HCT116 (cell line): Measurements from ENCODE around the gene SPATA16. TPM values are rescaled to one million over a fixed set of nuclear protein-coding genes. Genes with fewer than 3 reads are reported as not detected.

Source experiments
- ATAC-seq: fragments of 200-7000 bp; cut with Tn5 transposase; 2 replicates; pipeline ENCODE4 v1.9.1; 2020; ENCODE audit warnings: mild to moderate bottlenecking, moderate library complexity
- BruUV-seq: library from RNA; stranded (reverse); fragments of 400-500 nt; replicated peaks from 2 replicates; lab custom pipeline; 2021; lab: Mats Ljungman, UMichigan
- CTCF ChIA-PET: fragments of 300-600 bp; sonication (Branson Sonifier 250); formaldehyde crosslinking; loops from one replicate; lab custom pipeline; 2021; ENCODE audit warnings: antibody characterized with exemption; lab: Charles Lee
- POLR2A ChIA-PET: fragments of 300-600, 350-600 bp; sonication (Branson Sonifier 250); formaldehyde crosslinking; loops from one replicate; lab custom pipeline; 2021; ENCODE audit warnings: antibody characterized with exemption; lab: Charles Lee
- RAD21 ChIA-PET, 2 experiments: fragments of 300-600 bp; sonication (Branson Sonifier 250); formaldehyde crosslinking; loops; one replicate each; lab custom pipeline; 2023; ENCODE audit warnings: low total read pairs in 2 of 2; ENCODE audit not compliant: uncharacterized antibody in 2 of 2, unreplicated experiment in 2 of 2, low non-redundant PET in 1 of 2; lab: Charles Lee
- DNase-seq: peaks from one replicate; pipeline ENCODE4 v3.0.0-alpha.2; 2010; ENCODE audit warnings: low read depth, low spot score
- H2AFZ ChIP-seq: fragments of 200-600 bp; shearing (Covaris generic), sonication (generic); 2 replicates; pipeline ENCODE4 v1.6.1; 2017; ENCODE audit warnings: low read depth, mixed run types, mixed read lengths, antibody characterized with exemption, low read length; ENCODE audit not compliant: poor library complexity, severe bottlenecking
- H3K27ac ChIP-seq: 2 replicates; pipeline ENCODE4 v1.5.1; 2012; ENCODE audit warnings: low read depth, low read length
- H3K27me3 ChIP-seq: fragments of 200-600 bp; sonication (generic); 2 replicates; pipeline ENCODE4 v1.6.1; 2016; ENCODE audit warnings: mixed run types, low read length, mixed read lengths; ENCODE audit not compliant: insufficient read depth
- H3K36me3 ChIP-seq, 2 experiments: fragments of 200-500 bp in 1 of 2; fragments of 200-600 bp in 1 of 2; sonication (Bioruptor generic) in 1 of 2; sonication (generic) in 1 of 2; 2 replicates each; pipeline versions ENCODE4 v1.5.1 to v1.6.1; 2014 to 2016; ENCODE audit warnings: low read length in 2 of 2, inconsistent platforms in 1 of 2, mixed read lengths in 1 of 2, mixed run types in 1 of 2; ENCODE audit not compliant: insufficient read depth in 2 of 2, control insufficient read depth in 1 of 2
- H3K4me1 ChIP-seq, 2 experiments: fragments of 200-600 bp in 1 of 2; sonication (generic) in 1 of 2; 2 replicates each; pipeline versions ENCODE4 v1.5.1 to v1.6.1; 2012 to 2017; ENCODE audit warnings: low read length in 2 of 2, inconsistent platforms in 1 of 2, mild to moderate bottlenecking in 1 of 2, mixed read lengths in 1 of 2, mixed run types in 1 of 2, moderate library complexity in 1 of 2; ENCODE audit not compliant: insufficient read depth in 2 of 2, control insufficient read depth in 1 of 2
- H3K4me2 ChIP-seq: fragments of 200-600 bp; sonication (generic); 2 replicates; pipeline ENCODE4 v1.6.1; 2017; ENCODE audit warnings: mixed run types, low read length, mixed read lengths
- H3K4me3 ChIP-seq, 2 experiments: fragments of 200-600 bp in 1 of 2; sonication (generic) in 1 of 2; replicated peaks in 1 of 2; 2 replicates each; pipeline ENCODE4 v1.5.1; 2011 to 2016; ENCODE audit warnings: low read length in 2 of 2, control low read depth in 1 of 2, low read depth in 1 of 2, mild to moderate bottlenecking in 1 of 2, mixed read lengths in 1 of 2, mixed run types in 1 of 2
- H3K79me2 ChIP-seq: fragments of 200-600 bp; sonication (generic); 2 replicates; pipeline ENCODE4 v1.6.1; 2017; ENCODE audit warnings: mild to moderate bottlenecking, mixed run types, low read length, moderate library complexity, mixed read lengths; ENCODE audit not compliant: insufficient read depth
- H3K9ac ChIP-seq: fragments of 200-600 bp; sonication (generic); 2 replicates; pipeline ENCODE4 v1.6.1; 2016; ENCODE audit warnings: low read length, mixed read lengths
- H3K9me2 ChIP-seq: fragments of 200-600 bp; sonication (generic), shearing (Covaris generic); 2 replicates; pipeline ENCODE4 v1.6.1; 2017; ENCODE audit warnings: mixed run types, mild to moderate bottlenecking, moderate library complexity; ENCODE audit not compliant: insufficient read depth
- H3K9me3 ChIP-seq, 2 experiments: fragments of 200-500 bp in 1 of 2; fragments of 200-600 bp in 1 of 2; sonication (Bioruptor generic) in 1 of 2; sonication (generic) in 1 of 2; 2 replicates each; pipeline ENCODE4 v1.6.1; 2014 to 2017; ENCODE audit warnings: low read length in 2 of 2, mixed read lengths in 2 of 2, inconsistent platforms in 1 of 2, low read depth in 1 of 2, mild to moderate bottlenecking in 1 of 2, mixed run types in 1 of 2, moderate library complexity in 1 of 2; ENCODE audit not compliant: control insufficient read depth in 1 of 2, insufficient read depth in 1 of 2
- H4K20me1 ChIP-seq: fragments of 200-600 bp; sonication (generic), shearing (Covaris generic); 2 replicates; pipeline ENCODE4 v1.6.1; 2017; ENCODE audit warnings: mixed run types, mild to moderate bottlenecking, moderate library complexity; ENCODE audit not compliant: insufficient read depth
- CBX3 ChIP-seq: IDR thresholded peaks from 2 replicates; pipeline ENCODE4 v1.6.1; 2012; ENCODE audit warnings: low read depth
- CEBPB ChIP-seq: IDR thresholded peaks from 2 replicates; pipeline ENCODE4 v1.6.1; 2012; ENCODE audit warnings: low read depth
- ELF1 ChIP-seq: IDR thresholded peaks from 2 replicates; pipeline ENCODE4 v1.6.1; 2012; ENCODE audit warnings: low read depth, borderline replicate concordance
- EZH2 ChIP-seq: fragments of 200-600 bp; sonication (generic); IDR thresholded peaks from 2 replicates; pipeline ENCODE4 v1.6.1; 2017; ENCODE audit warnings: antibody characterized with exemption, mixed run types
- EZH2phosphoT487 ChIP-seq: fragments of 200-600 bp; IDR thresholded peaks from 2 replicates; pipeline ENCODE4 v1.6.1; 2018; ENCODE audit warnings: antibody characterized with exemption, borderline replicate concordance
- JUND ChIP-seq: IDR thresholded peaks from 2 replicates; pipeline ENCODE4 v1.6.1; 2012
- POLR2A ChIP-seq: IDR thresholded peaks from 2 replicates; pipeline ENCODE4 v1.7.0; 2011; ENCODE audit warnings: borderline replicate concordance; ENCODE audit not compliant: insufficient read depth, insufficient read length; ENCODE audit errors: extremely low read depth
- RAD21 ChIP-seq: IDR thresholded peaks from 2 replicates; pipeline ENCODE4 v1.6.1; 2012; ENCODE audit warnings: low read depth, mild to moderate bottlenecking
- SIN3A ChIP-seq: IDR thresholded peaks from 2 replicates; pipeline ENCODE4 v1.6.1; 2012; ENCODE audit warnings: low read depth
- SP1 ChIP-seq: IDR thresholded peaks from 2 replicates; pipeline ENCODE4 v1.6.1; 2012; ENCODE audit warnings: low read depth
- SRF ChIP-seq: IDR thresholded peaks from 2 replicates; pipeline ENCODE4 v1.6.1; 2012; ENCODE audit warnings: low read depth
- YY1 ChIP-seq: IDR thresholded peaks from 2 replicates; pipeline ENCODE4 v1.6.1; 2011; ENCODE audit warnings: low read length, low read depth, moderate library complexity, mild to moderate bottlenecking; ENCODE audit not compliant: insufficient replicate concordance; ENCODE audit errors: extremely low read depth
- ZFX ChIP-seq: fragments of 450-650 bp; IDR thresholded peaks from 2 replicates; pipeline ENCODE4 v1.6.1; 2017
- ZNF274 ChIP-seq: fragments of 200-500 bp; sonication (Bioruptor generic); IDR thresholded peaks from 2 replicates; pipeline ENCODE4 v1.6.1; 2014; ENCODE audit warnings: mild to moderate bottlenecking, low read depth, low read length, inconsistent platforms
- intact Hi-C: fragments of 100-400 bp; cut with micrococcal nuclease; formaldehyde crosslinking; loops from 2 replicates; pipeline ENCODE4 v1.10.0; 2022
- total RNA-seq: library from RNA; stranded (reverse); gene quantifications from one replicate; pipeline ENCODE4 v1.2.1, GENCODE V29; 2021; ENCODE audit not compliant: unreplicated experiment
- TF ChIP-seq, protein P1 (sequence below): IDR thresholded peaks from 2 replicates; pipeline ENCODE4 v1.6.1; 2011; ENCODE audit warnings: mild to moderate bottlenecking, low read length, moderate library complexity; ENCODE audit not compliant: insufficient replicate concordance; ENCODE audit errors: extremely low read depth
- TF ChIP-seq, protein P2 (sequence below): IDR thresholded peaks from 2 replicates; pipeline ENCODE4 v1.6.1; 2012
- TF ChIP-seq, protein P3 (sequence below): IDR thresholded peaks from 2 replicates; pipeline ENCODE4 v1.6.1; 2012; ENCODE audit warnings: low read depth
- TF ChIP-seq, protein P4 (sequence below), 3 experiments: fragments of 200-600 bp in 1 of 3; sonication (generic) in 1 of 3; IDR thresholded peaks in 2 of 3; conservative IDR thresholded peaks in 1 of 3; 2 replicates each; pipeline ENCODE4 v1.5.1; 2012 to 2017; ENCODE audit warnings: low read depth in 2 of 3, low read length in 2 of 3, antibody characterized with exemption in 1 of 3, borderline replicate concordance in 1 of 3, control low read depth in 1 of 3, mild to moderate bottlenecking in 1 of 3, mixed read lengths in 1 of 3, mixed run types in 1 of 3, moderate library complexity in 1 of 3; ENCODE audit not compliant: insufficient read depth in 1 of 3

The SPATA16 gene
- total RNA-seq, 1 experiment from 2014 or later = not detected

DNA sequence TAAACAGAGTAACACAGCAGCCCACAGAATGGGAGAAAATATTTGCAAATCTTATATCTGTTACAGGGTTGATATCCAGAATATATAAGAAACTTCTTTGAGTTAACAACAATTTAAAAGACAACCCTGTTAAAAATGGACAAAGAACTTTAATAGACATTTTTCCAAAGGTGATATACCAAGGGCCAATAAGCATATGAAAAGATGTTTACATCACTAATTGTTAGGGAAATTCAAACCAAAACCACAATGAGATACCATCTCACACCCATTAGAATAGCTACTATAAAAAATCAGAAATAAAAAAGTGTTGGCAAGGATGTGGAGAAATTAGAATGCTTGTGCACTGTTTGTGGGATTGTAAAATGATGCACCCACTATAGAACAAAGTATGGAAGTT is 110.8 kb downstream of the SPATA16 start:
- Histone ChIP-seq H4K20me1 (no peaks in the 10 kb centered on the region), H3K4me3 (no peak overlapping the region), H3K4me1 (no peaks in the 10 kb centered on the region), H3K36me3 (no peaks in the 10 kb centered on the region), H3K9ac (no peak overlapping the region), H3K27me3 (no peaks in the 10 kb centered on the region), H3K9me3 (no peaks in the 10 kb centered on the region), H2AFZ (no peak overlapping the region), H3K79me2 (no peaks in the 10 kb centered on the region), H3K9me2 (no peaks in the 10 kb centered on the region), H3K4me2 (no peak overlapping the region), H3K27ac (no peak overlapping the region)
- BruUV-seq = no TSS peak
- TF ChIP-seq, protein P1, sequence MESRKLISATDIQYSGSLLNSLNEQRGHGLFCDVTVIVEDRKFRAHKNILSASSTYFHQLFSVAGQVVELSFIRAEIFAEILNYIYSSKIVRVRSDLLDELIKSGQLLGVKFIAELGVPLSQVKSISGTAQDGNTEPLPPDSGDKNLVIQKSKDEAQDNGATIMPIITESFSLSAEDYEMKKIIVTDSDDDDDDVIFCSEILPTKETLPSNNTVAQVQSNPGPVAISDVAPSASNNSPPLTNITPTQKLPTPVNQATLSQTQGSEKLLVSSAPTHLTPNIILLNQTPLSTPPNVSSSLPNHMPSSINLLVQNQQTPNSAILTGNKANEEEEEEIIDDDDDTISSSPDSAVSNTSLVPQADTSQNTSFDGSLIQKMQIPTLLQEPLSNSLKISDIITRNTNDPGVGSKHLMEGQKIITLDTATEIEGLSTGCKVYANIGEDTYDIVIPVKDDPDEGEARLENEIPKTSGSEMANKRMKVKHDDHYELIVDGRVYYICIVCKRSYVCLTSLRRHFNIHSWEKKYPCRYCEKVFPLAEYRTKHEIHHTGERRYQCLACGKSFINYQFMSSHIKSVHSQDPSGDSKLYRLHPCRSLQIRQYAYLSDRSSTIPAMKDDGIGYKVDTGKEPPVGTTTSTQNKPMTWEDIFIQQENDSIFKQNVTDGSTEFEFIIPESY = no peak
- TF ChIP-seq YY1 (no peak), SIN3A (no peak), CBX3 (no peak), ZFX (no peak), RAD21 (no peak), ELF1 (no peak), SRF (no peak), CEBPB (no peak), ZNF274 (no peak), SP1 (no peak), JUND (no peak), POLR2A (no peak), EZH2 (no peak), EZH2phosphoT487 (no peak)
- TF ChIP-seq, protein P2, sequence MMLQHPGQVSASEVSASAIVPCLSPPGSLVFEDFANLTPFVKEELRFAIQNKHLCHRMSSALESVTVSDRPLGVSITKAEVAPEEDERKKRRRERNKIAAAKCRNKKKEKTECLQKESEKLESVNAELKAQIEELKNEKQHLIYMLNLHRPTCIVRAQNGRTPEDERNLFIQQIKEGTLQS = no peak
- TF ChIP-seq, protein P3, sequence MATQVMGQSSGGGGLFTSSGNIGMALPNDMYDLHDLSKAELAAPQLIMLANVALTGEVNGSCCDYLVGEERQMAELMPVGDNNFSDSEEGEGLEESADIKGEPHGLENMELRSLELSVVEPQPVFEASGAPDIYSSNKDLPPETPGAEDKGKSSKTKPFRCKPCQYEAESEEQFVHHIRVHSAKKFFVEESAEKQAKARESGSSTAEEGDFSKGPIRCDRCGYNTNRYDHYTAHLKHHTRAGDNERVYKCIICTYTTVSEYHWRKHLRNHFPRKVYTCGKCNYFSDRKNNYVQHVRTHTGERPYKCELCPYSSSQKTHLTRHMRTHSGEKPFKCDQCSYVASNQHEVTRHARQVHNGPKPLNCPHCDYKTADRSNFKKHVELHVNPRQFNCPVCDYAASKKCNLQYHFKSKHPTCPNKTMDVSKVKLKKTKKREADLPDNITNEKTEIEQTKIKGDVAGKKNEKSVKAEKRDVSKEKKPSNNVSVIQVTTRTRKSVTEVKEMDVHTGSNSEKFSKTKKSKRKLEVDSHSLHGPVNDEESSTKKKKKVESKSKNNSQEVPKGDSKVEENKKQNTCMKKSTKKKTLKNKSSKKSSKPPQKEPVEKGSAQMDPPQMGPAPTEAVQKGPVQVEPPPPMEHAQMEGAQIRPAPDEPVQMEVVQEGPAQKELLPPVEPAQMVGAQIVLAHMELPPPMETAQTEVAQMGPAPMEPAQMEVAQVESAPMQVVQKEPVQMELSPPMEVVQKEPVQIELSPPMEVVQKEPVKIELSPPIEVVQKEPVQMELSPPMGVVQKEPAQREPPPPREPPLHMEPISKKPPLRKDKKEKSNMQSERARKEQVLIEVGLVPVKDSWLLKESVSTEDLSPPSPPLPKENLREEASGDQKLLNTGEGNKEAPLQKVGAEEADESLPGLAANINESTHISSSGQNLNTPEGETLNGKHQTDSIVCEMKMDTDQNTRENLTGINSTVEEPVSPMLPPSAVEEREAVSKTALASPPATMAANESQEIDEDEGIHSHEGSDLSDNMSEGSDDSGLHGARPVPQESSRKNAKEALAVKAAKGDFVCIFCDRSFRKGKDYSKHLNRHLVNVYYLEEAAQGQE = no peak
- TF ChIP-seq, protein P4, sequence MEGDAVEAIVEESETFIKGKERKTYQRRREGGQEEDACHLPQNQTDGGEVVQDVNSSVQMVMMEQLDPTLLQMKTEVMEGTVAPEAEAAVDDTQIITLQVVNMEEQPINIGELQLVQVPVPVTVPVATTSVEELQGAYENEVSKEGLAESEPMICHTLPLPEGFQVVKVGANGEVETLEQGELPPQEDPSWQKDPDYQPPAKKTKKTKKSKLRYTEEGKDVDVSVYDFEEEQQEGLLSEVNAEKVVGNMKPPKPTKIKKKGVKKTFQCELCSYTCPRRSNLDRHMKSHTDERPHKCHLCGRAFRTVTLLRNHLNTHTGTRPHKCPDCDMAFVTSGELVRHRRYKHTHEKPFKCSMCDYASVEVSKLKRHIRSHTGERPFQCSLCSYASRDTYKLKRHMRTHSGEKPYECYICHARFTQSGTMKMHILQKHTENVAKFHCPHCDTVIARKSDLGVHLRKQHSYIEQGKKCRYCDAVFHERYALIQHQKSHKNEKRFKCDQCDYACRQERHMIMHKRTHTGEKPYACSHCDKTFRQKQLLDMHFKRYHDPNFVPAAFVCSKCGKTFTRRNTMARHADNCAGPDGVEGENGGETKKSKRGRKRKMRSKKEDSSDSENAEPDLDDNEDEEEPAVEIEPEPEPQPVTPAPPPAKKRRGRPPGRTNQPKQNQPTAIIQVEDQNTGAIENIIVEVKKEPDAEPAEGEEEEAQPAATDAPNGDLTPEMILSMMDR (IDR thresholded peaks at IDR 0.05 in 2 of 3, conservative IDR thresholded peaks at IDR 0.05 in 1 of 3; ENCODE audit: borderline replicate concordance in 1 of 3, insufficient read depth in 1 of 3, low read depth in 2 of 3, low read length in 2 of 3) = no peak
- RAD21 ChIA-PET = no interaction called here
- intact Hi-C loops = no loop called here
- DNase-seq = no peak
- POLR2A ChIA-PET = no interaction called here
- no peak for ATAC-seq
- CTCF ChIA-PET = no interaction called here
